Esophagus muscularis mucosa (tissue), 4 donors: Measurements from ENCODE around the gene RBM8A.

Source experiments
- CTCF ChIP-seq, 3 experiments: fragments of 200-600 bp in 2 of 3; fragments of 450-650 bp in 1 of 3; sonication (generic) in 2 of 3; IDR thresholded peaks; one replicate each; pipeline ENCODE4 v1.5.1; 2017 to 2019; ENCODE audit warnings: antibody characterized with exemption in 3 of 3, mild to moderate bottlenecking in 2 of 3, moderate library complexity in 1 of 3
- EP300 ChIP-seq: sonication (generic); formaldehyde crosslinking; IDR thresholded peaks from one replicate; pipeline ENCODE4 v1.6.1; 2017; ENCODE audit warnings: antibody characterized with exemption
- POLR2AphosphoS5 ChIP-seq, 2 donors: sonication (generic); formaldehyde crosslinking; IDR thresholded peaks; one replicate each; pipeline ENCODE4 v1.6.1; 2017; ENCODE audit warnings: antibody characterized with exemption in 2 of 2

DNA sequence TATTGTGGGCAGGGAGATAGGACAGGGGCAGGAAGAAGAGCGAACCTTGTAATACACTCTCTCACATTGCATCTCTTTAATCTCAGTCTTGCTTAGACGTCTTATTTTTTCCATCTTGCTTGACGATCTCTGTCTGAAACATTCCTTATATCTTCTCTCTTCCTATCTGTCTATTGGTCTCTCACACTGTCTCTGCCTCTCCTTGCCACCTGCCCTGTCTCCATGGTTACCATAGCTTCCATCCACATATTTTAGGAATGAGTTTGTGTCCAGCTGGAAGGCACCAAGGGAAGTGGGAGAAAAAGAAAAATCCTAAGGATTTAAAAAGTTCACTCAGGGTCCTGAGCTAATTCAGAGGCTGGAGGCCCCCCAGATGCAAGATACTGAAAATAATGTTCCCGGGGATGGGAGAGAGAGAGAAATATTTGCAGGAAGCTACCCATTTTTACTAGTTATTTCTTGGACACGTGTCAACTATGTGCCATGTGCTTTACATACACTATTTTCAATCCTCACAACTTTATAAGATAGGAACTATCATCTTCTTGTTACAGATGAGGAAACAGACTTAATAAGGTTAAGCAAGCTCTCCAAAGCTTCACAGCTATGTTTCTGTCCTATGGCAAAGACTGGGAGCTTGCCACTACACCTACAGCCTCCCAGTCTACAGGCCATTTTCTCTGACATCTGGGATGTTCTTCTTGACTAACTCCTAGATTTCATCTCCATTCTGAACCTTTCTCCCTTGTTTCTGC lies 36.2 kb upstream of the RBM8A start:
- TF ChIP-seq CTCF (IDR thresholded peaks at IDR 0.05), result no peak
- TF ChIP-seq POLR2AphosphoS5 (IDR thresholded peaks at IDR 0.05), result no peak
- no peak for TF ChIP-seq EP300
